Natural killer cell treated with Interleukin-12 subunit alpha and Interleukin-12 subunit beta and Interleukin-15 and Interleukin-18, amount 100 ng/mL, for 72 hours (primary cell): ENCODE results near the gene VGLL4. TPM values are rescaled to one million over a fixed set of nuclear protein-coding genes. Genes with fewer than 3 reads are reported as not detected.
A peak's percentile ranks its signal among the peaks of the same experiment; 100 is the strongest.

Experiments used
- ATAC-seq, 2 donors: fragments of 150-1000 bp; cut with Tn5 transposase in 1 of 2; sonication (Bioruptor Pico), chemical (Tn5 transposase) in 1 of 2; 2 replicates each; pipeline ENCODE4 v1.10.0; 2021
- DNase-seq: peaks from one replicate; pipeline ENCODE4 v3.0.0; 2022; ENCODE audit warnings: low spot score
- H3K27ac Mint-ChIP-seq, 2 donors: 1 replicate in 1 of 2; 2 replicates in 1 of 2; pipeline ENCODE4 v1.8.0; 2022; ENCODE audit warnings: mixed read lengths in 2 of 2, mild to moderate bottlenecking in 1 of 2, moderate library complexity in 1 of 2
- H3K27me3 Mint-ChIP-seq, 2 donors: 1 replicate in 1 of 2; 2 replicates in 1 of 2; pipeline ENCODE4 v1.8.0; 2022; ENCODE audit warnings: mixed read lengths in 2 of 2
- H3K36me3 Mint-ChIP-seq: one replicate; pipeline ENCODE4 v1.8.0; 2022; ENCODE audit warnings: mixed read lengths
- H3K4me1 Mint-ChIP-seq, 2 donors: 1 replicate in 1 of 2; 2 replicates in 1 of 2; pipeline ENCODE4 v1.8.0; 2022; ENCODE audit warnings: low read depth in 2 of 2, mixed read lengths in 2 of 2, mild to moderate bottlenecking in 1 of 2
- H3K4me3 Mint-ChIP-seq: one replicate; pipeline ENCODE4 v1.8.0; 2022; ENCODE audit warnings: mixed read lengths
- H3K9me3 Mint-ChIP-seq: 2 replicates; pipeline ENCODE4 v1.8.0; 2022; ENCODE audit warnings: mixed read lengths
- total RNA-seq, 2 donors: library from RNA; stranded (reverse); gene quantifications; one replicate each; pipeline ENCODE4 v1.2.3, GENCODE V29; 2022

VGLL4 gene
- total RNA-seq, 2 donors from 2014 or later: 50.4 to 52.9 TPM

DNA sequence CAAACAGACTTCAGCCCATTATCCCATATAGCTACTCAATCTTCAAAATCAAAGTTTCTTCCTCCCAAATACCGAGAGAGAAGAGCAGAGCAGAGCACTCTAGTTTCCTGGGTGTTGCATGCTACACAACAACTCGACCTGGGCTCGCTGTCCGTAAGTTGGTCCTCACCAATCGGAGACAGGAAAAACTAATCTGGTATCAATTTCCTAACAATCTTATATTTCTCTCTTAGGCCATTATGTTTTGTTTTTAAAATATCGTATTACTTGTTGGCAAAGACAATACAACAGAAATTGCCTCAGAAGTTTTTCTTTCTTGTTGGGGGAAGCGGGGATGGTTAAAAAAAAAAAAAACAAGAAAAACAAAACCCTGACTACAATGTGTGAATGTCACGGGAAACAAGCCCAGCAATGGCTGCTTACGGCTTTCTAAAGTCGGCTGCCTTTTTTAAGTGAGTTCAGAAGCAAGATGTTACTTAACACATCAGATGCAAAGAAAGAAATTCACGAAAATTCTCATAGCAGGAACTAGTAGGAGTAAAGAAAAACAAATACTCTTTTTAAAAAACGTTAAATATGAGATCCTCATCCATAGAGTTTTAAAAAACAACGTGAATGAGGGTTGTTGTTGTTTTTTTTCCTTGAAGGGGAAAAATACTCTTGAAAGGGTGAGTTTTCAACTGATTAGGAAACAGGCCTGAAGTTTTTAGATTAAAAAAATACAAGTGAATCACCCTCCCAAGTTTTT lies 1.9 kb downstream of the VGLL4 start:
- Mint-ChIP-seq H3K4me3 (peak overlapping the region; percentile 88), H3K4me1 (peaks cover 34 to 49% of the 10 kb centered on the region in 2 donors), H3K27me3 (no peaks in the 10 kb centered on the region), H3K27ac (peak overlapping the region; percentile 99 to 100), H3K36me3 (peaks cover 5% of the 10 kb centered on the region), H3K9me3 (no peaks in the 10 kb centered on the region)
- DNase-seq: no peak
- ATAC-seq: no peak

DNA sequence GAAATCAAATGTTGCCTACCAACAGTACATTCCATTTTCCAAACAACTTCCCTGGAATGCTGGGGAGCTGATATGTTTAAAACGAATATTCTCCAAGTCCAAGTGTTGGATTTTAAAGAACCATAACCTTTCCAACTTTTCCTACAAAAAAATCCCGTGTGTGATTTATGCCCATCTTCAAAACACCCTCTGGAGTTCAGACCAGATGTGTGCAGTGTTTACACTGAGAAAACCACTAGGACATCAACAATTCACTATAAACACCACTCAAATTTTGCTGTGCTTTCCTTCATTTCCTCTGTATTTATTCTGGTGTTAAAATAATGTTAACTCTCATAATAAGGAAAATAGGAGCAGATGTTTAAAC lies 2.4 kb downstream of the VGLL4 start:
- Mint-ChIP-seq H3K27me3 (no peaks in the 10 kb centered on the region), H3K27ac (peak overlapping the region; percentile 99 to 100), H3K4me3 (peak overlapping the region; percentile 88), H3K4me1 (peaks cover 34 to 49% of the 10 kb centered on the region in 2 donors), H3K9me3 (no peaks in the 10 kb centered on the region), H3K36me3 (peaks cover 5% of the 10 kb centered on the region)
- DNase-seq: no peak
- no peak for ATAC-seq

DNA sequence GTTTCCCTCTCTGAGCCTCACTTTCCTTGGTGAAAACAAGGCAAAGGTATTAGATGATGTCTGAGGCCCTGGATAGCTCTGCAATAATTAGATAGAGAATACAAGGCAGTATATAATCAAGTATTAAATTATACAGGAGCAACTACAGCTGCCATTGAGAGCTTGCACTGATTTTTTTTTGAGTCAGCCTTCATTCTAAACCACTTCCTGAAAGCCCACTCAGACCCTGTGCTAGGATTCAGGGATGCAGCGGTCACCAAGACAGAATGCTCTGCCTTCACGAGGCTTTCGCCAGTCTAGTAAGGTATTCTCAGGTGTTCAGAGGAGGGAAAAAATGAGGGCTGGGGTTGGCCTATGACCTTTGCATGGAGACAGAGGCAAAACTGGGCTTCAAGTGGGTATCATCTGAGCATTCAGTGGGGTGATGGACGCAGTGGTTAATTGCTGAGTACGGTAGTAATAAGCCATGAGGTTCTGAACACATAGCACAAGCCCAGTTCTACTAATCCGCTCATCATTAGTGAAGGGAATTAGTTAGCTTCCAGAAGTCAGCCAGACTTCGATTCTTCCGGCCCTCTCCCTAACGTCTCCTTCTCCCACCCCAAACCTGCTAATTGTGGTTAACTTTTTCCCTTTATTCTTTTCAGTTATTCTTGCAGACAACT lies 3.6 kb downstream of the VGLL4 start:
- DNase-seq (no peak), ATAC-seq (no peak)
- peak overlapping the region; percentile 99 to 100 for H3K27ac Mint-ChIP-seq
- no peaks in the 10 kb centered on the region for H3K27me3 Mint-ChIP-seq
- H3K4me1 Mint-ChIP-seq: peaks cover 36 to 56% of the 10 kb centered on the region in 2 donors
- H3K9me3 Mint-ChIP-seq: no peaks in the 10 kb centered on the region
- H3K36me3 Mint-ChIP-seq: peaks cover 5% of the 10 kb centered on the region
- peak overlapping the region; percentile 53 for H3K4me3 Mint-ChIP-seq

DNA sequence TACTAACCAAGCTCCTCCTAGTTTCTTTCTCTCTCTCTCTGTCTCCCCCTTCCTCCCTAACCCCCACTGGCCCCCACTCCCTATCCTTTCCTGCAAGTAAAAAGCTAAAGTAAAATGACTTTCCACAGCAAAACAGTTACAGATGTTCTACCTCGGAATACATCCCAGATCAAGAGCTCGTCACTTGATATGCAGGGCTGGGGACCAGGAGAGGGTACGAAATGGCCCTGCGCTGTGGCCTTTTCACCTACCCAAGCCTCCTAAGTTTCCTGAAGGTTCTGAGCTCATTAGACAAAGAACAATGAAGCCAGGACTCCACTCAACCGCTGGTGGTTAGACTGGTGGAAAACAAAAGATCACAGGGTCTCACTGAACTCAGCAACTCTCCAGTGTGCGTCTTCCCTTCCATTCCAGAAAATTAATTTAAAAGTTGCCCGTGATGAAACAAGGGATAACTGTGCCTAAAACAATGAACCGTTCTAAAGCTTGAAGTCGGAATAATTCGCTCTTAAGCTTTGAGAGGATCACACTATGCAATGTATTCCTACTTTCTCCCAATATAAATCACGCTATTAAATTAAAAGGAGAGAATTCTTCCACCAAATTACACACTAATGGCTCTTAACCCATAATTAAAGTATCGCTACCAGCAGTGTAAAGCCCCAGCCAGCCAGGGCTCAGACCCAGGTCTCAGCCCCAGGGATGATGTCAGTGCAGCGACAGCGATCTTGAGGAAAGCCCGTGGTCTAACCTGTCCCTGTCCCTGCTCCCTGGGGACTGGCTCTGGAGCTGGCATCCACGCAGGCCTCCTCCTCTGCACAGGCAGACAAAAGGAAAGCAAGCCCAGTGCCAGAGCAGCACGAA lies 5.0 kb downstream of the VGLL4 start:
- DNase-seq (no peak), ATAC-seq (no peak)
- no peak overlapping the region for H3K4me3 Mint-ChIP-seq
- peaks cover 45 to 67% of the 10 kb centered on the region in 2 donors for H3K4me1 Mint-ChIP-seq
- peak overlapping the region in 1 of 2 donors; percentile 20 for H3K27ac Mint-ChIP-seq
- peaks cover 5% of the 10 kb centered on the region for H3K36me3 Mint-ChIP-seq
- no peaks in the 10 kb centered on the region for H3K9me3 Mint-ChIP-seq
- no peaks in the 10 kb centered on the region for H3K27me3 Mint-ChIP-seq

DNA sequence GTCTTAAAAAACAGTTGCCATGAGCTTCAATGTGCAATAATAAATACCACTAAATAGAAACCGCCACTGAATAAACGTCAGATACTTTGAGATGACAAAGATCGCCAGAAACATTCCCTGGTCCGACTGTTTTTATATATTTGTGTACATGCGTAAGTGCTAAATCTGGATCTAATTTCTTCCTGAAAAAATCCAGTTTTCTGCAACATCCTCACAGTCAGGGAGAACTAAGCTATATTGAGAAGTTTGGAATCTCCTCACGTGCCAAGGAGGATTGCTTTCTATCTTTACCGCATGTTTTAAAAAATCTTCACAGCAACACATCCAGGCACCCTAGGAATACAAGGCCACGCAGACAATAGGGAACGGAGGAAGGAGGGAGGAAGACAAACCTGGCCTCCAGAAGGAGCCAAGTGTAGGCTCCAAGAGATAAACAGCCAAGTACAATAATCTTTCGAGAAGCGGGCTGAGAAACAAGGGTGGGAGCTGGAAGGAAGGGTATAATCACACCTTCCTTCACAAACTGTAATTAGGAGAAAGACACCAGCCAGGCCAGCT lies 5.7 kb downstream of the VGLL4 start:
- no peaks in the 10 kb centered on the region for H3K9me3 Mint-ChIP-seq
- H3K4me1 Mint-ChIP-seq: peaks cover 52 to 69% of the 10 kb centered on the region in 2 donors
- peak overlapping the region in 1 of 2 donors; percentile 20 for H3K27ac Mint-ChIP-seq
- H3K36me3 Mint-ChIP-seq: peaks cover 5% of the 10 kb centered on the region
- H3K4me3 Mint-ChIP-seq: no peak overlapping the region
- no peaks in the 10 kb centered on the region for H3K27me3 Mint-ChIP-seq
- DNase-seq (no peak), ATAC-seq (no peak)

DNA sequence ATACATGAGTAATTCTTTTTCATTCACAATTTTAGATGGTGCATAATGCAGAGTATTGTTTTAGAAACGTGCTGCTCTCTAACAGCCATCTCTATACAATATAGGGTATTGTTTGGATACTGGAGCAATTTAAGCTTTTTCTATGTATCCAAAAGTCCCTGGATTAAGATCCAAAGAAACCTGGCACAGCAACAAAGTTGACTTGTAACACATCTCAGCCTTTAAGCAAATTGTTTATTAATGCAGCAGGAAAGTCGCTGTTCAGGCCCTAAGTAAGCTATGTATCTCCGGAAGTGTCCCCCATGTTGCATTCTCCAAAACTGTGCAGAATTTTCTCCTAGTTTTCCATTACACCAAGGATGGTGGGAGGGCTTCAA lies 7.3 kb downstream of the VGLL4 start:
- no peak overlapping the region for H3K27ac Mint-ChIP-seq
- no peak overlapping the region for H3K4me3 Mint-ChIP-seq
- peaks cover 61 to 77% of the 10 kb centered on the region in 2 donors for H3K4me1 Mint-ChIP-seq
- DNase-seq: no peak
- H3K27me3 Mint-ChIP-seq: no peaks in the 10 kb centered on the region
- H3K9me3 Mint-ChIP-seq: no peaks in the 10 kb centered on the region
- peaks cover 1% of the 10 kb centered on the region for H3K36me3 Mint-ChIP-seq
- ATAC-seq: no peak

DNA sequence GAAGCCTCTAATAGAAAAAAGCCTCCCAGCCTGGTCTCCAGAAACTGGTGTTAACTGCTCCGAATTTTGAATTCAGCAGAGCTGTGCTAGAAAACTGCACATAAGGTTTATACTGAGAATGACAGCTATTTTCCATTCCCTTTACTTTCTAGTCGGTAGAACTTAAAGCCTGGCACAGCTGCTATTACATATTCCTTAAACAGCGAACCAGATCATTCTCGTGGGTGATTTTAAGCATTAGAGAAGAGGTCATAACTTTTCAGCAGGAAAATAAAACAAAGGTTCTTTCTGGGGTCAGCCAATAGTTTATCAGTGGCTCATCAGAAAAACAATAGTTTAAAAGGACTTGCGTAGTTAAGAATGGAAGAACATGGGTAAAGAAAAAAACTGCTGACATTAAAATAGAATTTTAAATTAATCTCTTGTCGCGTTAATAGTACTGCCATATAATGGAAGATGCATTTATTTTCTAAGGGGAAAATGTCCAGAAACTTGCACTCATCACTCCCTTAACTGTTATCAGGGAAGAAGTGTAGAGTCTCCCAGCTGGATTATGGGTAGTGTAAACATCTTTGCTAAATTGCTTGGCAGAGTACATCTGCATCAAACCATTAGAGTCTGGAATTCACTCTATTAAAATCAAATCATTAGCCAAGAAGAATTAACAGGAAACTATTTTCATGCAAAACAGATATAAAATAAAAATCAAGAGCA lies 7.9 kb downstream of the VGLL4 start:
- no peaks in the 10 kb centered on the region for H3K36me3 Mint-ChIP-seq
- H3K4me1 Mint-ChIP-seq: peaks cover 64 to 75% of the 10 kb centered on the region in 2 donors
- no peak for ATAC-seq

DNA sequence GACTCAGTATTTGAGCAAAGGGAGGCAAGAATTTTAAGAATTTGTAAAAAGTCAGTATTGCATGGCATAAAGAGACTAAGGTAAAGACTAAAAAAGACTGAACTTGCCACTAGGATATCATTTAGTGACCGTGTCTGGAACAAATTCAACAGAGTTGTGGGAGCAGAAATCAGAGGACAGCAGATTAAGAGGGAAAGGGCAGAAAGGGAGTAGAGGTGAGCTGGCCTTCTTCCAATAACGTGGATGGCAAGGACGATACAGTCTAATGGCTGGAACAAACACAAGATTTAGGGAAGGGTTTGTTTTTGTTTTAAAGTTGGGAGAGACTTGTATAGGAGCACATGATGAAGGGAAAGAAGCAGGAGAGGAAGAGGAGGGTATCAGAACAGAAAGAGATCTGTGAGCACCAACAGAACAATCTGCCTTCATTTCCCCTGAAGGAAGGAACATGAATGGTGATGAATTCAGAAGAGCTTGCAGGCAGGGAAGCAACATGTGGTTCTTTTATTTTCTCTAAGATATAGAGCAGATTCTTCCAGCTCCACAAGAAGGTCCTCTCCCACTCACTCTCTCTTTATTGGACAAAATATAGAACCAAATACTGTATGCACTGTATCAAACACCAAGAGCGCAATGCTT lies 8.6 kb downstream of the VGLL4 start:
- no peak for DNase-seq
- no peak for ATAC-seq
- no peak overlapping the region for H3K27ac Mint-ChIP-seq
- peaks cover 58 to 69% of the 10 kb centered on the region in 2 donors for H3K4me1 Mint-ChIP-seq
- no peaks in the 10 kb centered on the region for H3K36me3 Mint-ChIP-seq
- no peaks in the 10 kb centered on the region for H3K9me3 Mint-ChIP-seq
- no peaks in the 10 kb centered on the region for H3K27me3 Mint-ChIP-seq
- no peak overlapping the region for H3K4me3 Mint-ChIP-seq

More for the DNA sequence above, 7.9 kb downstream of the VGLL4 start:
- Mint-ChIP-seq H3K27me3 (no peaks in the 10 kb centered on the region), H3K27ac (no peak overlapping the region), H3K9me3 (no peaks in the 10 kb centered on the region), H3K4me3 (no peak overlapping the region)
- DNase-seq: no peak

DNA sequence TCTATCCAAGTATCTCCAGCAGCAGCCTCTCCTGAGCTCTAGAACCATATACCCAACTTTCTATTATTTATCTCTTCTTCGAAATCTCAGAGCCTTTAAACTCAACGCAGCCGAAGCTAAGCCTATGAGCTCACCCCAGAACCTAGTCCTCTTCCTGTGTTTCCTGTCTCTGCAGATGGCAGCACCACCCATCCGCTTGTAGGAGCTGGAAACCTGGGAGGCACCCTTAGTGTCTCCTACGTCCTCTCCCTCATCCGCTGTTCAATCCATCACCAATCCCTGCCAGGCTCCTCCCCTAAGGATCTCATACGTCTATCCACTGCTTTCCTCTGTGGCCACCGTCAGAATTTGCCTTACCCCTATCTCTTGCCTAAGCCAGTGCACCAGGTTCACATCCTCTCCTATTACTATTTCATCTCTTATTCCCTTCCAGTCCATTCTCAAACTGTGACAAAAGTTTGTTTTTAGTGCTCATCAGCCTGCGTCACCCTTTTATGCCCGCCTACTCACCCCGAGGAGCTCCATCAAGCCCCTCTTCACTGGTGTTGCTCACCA lies 9.6 kb downstream of the VGLL4 start:
- Mint-ChIP-seq H3K27ac (no peak overlapping the region), H3K36me3 (no peaks in the 10 kb centered on the region), H3K9me3 (no peaks in the 10 kb centered on the region), H3K27me3 (no peaks in the 10 kb centered on the region), H3K4me3 (no peak overlapping the region), H3K4me1 (peaks cover 63 to 66% of the 10 kb centered on the region in 2 donors)
- DNase-seq: no peak
- ATAC-seq: peak in 1 of 2 donors; percentile 66

DNA sequence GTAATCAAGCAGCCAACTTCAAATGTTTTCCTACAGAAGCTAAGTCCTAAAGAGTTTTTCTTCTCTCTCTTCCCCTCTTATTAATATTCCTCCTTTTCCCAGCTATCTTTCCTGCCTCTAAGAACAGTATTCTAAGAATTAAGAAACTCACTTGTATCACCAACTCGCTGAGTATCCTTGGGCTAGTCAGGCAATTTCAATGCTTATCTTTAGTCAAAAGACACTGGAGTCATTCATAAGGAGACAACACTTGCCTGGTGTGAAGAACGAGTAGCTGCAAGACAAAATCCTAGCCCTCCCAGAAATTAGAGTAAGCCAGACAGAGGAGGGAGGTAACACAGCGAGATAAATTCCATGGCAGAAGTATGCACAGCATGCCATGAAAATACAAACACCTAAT lies 10.7 kb downstream of the VGLL4 start:
- no peak for DNase-seq
- H3K4me1 Mint-ChIP-seq: peaks cover 53 to 57% of the 10 kb centered on the region in 2 donors
- no peaks in the 10 kb centered on the region for H3K27me3 Mint-ChIP-seq
- H3K9me3 Mint-ChIP-seq: no peaks in the 10 kb centered on the region
- no peaks in the 10 kb centered on the region for H3K36me3 Mint-ChIP-seq
- H3K27ac Mint-ChIP-seq: no peak overlapping the region
- ATAC-seq: no peak
- no peak overlapping the region for H3K4me3 Mint-ChIP-seq

DNA sequence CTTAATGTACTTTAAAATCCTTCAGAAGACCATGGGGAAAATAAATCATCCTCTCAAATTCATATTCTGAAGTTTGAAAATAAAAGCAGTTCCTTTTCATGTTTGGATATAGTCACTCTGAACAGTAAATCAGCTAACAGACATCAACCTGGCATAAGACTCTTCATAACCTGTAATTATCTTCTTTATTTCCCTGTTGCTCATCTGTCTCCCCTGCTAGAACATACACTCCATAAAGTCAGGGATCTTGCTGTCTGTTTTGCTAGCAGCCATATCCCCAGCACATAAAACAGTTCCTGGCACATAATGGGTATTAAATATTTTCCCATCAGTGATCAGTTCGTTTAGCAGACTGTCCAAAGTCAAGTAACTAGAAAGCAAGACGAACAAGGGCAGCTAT lies 11.2 kb downstream of the VGLL4 start:
- Mint-ChIP-seq H3K9me3 (no peaks in the 10 kb centered on the region), H3K36me3 (no peaks in the 10 kb centered on the region), H3K4me1 (peaks cover 51 to 55% of the 10 kb centered on the region in 2 donors), H3K4me3 (no peak overlapping the region), H3K27ac (no peak overlapping the region), H3K27me3 (no peaks in the 10 kb centered on the region)
- no peak for ATAC-seq
- DNase-seq: no peak

DNA sequence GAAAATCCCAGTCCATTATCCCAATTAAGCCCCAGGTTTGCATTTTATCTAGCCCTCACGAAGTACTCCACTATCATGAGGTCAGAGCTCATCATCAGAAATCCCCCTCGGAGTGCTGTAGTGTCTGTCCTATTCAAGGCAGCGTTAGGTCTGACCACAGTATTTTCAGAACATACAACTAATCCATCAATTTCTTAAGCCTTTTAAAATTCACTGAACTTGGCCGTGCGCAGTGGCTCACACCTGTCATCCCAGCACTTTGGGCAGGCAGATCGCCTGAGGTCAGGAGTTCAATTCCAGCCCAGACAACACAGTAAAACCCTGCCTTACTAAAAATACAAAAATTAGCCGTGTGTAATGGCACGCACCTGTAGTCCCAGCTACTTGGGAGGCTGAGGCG lies 11.9 kb downstream of the VGLL4 start:
- Mint-ChIP-seq H3K4me1 (peaks cover 52 to 58% of the 10 kb centered on the region in 2 donors), H3K27ac (no peak overlapping the region), H3K4me3 (no peak overlapping the region), H3K36me3 (no peaks in the 10 kb centered on the region), H3K27me3 (no peaks in the 10 kb centered on the region), H3K9me3 (no peaks in the 10 kb centered on the region)
- DNase-seq (no peak), ATAC-seq (no peak)
